Activated CD4-positive, alpha-beta T cell treated with anti-CD3 and anti-CD28 coated beads, Interleukin-2, Interleukin-4, amounts not matched to agents 100 ng/mL and 50 ng/mL, durations not matched to agents 16 hours and 8 hours (primary cell): Measurements from ENCODE around the gene CA14.
"Not testable (repeated sequence)": the region's sequence is repeated elsewhere in the genome, so short reads cannot be mapped to it uniquely, and the experiment has no call there.

Experiments
- DNase-seq: peaks from one replicate; pipeline ENCODE4 v3.0.0-alpha.2; 2020; ENCODE audit warnings: low spot score

CA14 gene

GRCh38 chr1:150281758-150282557 lies 24.4 kb downstream of the CA14 start, which contains the start of gene CIART:
CIART (plus strand) TSS chr1:150282554; CDS start chr1:150283268, 714 bp downstream.
- peak; percentile 75 for DNase-seq

- no peak for DNase-seq
Measured at GRCh38 chr1:150282558-150282958, 25.0 kb downstream of the CA14 start.

- no peak for DNase-seq
Measured at GRCh38 chr1:150283260-150283659, 25.7 kb downstream of the CA14 start.

GRCh38 chr1:150288382-150288781 lies 30.8 kb downstream of the CA14 start:
- DNase-seq: no peak

GRCh38 chr1:150288822-150289221 lies 31.2 kb downstream of the CA14 start:
- DNase-seq: no peak

- peak; percentile 94 for DNase-seq
Measured at GRCh38 chr1:150293433-150294253, 36.1 kb downstream of the CA14 start, which contains the start of gene MRPS21. MRPS21 (plus strand) TSS chr1:150293861; CDS start chr1:150294367, 506 bp downstream.

GRCh38 chr1:150295476-150295875 lies 37.9 kb downstream of the CA14 start:
- DNase-seq: no peak

GRCh38 chr1:150299716-150300115 lies 42.1 kb downstream of the CA14 start:
- no peak for DNase-seq

GRCh38 chr1:150302338-150302737 lies 44.8 kb downstream of the CA14 start:
- DNase-seq: no peak

- DNase-seq: no peak
Measured at GRCh38 chr1:150302902-150303301, 45.3 kb downstream of the CA14 start.

GRCh38 chr1:150308585-150308984 lies 51.0 kb downstream of the CA14 start:
- not testable (repeated sequence) for DNase-seq

GRCh38 chr1:150309758-150310508 lies 52.4 kb downstream of the CA14 start:
- DNase-seq: no peak

- DNase-seq: no peak
Measured at GRCh38 chr1:150311762-150312161, 54.2 kb downstream of the CA14 start.
